Adrenal gland (tissue), 12 donors: ENCODE results near the gene SFXN3. TPM values are rescaled to one million over a fixed set of nuclear protein-coding genes. Genes with fewer than 3 reads are reported as not detected.

Experiments
- DNase-seq, 7 donors: peaks; one replicate each; pipeline ENCODE4 v3.0.0-alpha.2; 2019 to 2020
- H3K27ac ChIP-seq, 5 donors: fragments of 200-600 bp; sonication (generic) in 4 of 5; 1 replicate in 3 of 5; 2 replicates in 2 of 5; pipeline versions ENCODE4 v1.5.1 to v1.8.0; 2016 to 2020; ENCODE audit warnings: mild to moderate bottlenecking in 1 of 5
- H3K27me3 ChIP-seq: fragments of 200-600 bp; 2 replicates; pipeline ENCODE4 v1.8.0; 2021
- H3K36me3 ChIP-seq, 2 donors: fragments of 200-600 bp; replicated peaks in 1 of 2; 1 replicate in 1 of 2; 2 replicates in 1 of 2; pipeline versions ENCODE4 v1.5.1 to v1.8.0; 2018 to 2022
- H3K4me1 ChIP-seq, 2 donors: fragments of 200-600 bp; replicated peaks in 1 of 2; 1 replicate in 1 of 2; 2 replicates in 1 of 2; pipeline versions ENCODE4 v1.5.1 to v1.8.0; 2018 to 2021
- H3K4me3 ChIP-seq, 4 donors: fragments of 200-600 bp; sonication (generic) in 3 of 4; one replicate each; pipeline ENCODE4 v1.5.1; 2016 to 2018
- H3K9me3 ChIP-seq, 3 donors: fragments of 200-600 bp; sonication (generic) in 1 of 3; replicated peaks in 1 of 3; 1 replicate in 2 of 3; 2 replicates in 1 of 3; pipeline versions ENCODE4 v1.5.1 to v1.8.0; 2016 to 2021
- POLR2A ChIP-seq, 2 donors: fragments of 450-650 bp; IDR thresholded peaks; one replicate each; pipeline ENCODE4 v1.6.1; 2017; ENCODE audit warnings: antibody characterized with exemption in 2 of 2, mild to moderate bottlenecking in 2 of 2, moderate library complexity in 1 of 2
- whole genome bisulfite sequencing, 4 donors: extraction: QIAGEN DNeasy Blood & Tissue Kit in 2 of 4; methylation state at CpG; one replicate each; pipeline versions ENCODE4 v1.1.5 to v1.1.7; 2013 to 2017; 5-methylcytosine and 5-hydroxymethylcytosine counted together
- intact Hi-C, 2 donors: fragments of 100-400 bp; cut with DNase I; formaldehyde crosslinking; loops; one replicate each; pipeline versions ENCODE4 v1.14.1 to v1.15.0; 2022 to 2023
- polyA plus RNA-seq, 3 donors: library from polyadenylated mRNA; stranded (reverse); fragments of 200-250 nt in 2 of 3; fragments of 350-450 nt in 1 of 3; fragmentation: Illumina TruSeq in 1 of 3; extraction: RNeasy Lipid Tissue Mini Kit (QIAGEN cat#74804) in 1 of 3; gene quantifications; one replicate each; pipeline ENCODE4 v1.2.3, GENCODE V29; 2013 to 2014
- total RNA-seq, 9 donors: library from RNA; depleted of rRNA in 4 of 9; stranded (reverse); fragments of >200 nt in 4 of 9; fragments of 120-200 nt in 1 of 9; fragmentation: NEBNext Ultra II Directional in 1 of 9; extraction: Animal tissue kit (Norgen Biotek cat#: 25700) in 1 of 9; gene quantifications; one replicate each; pipeline versions ENCODE4 v1.1.0 to v1.2.4, GENCODE V29; 2013 to 2023
- TF ChIP-seq, protein P1 (sequence below), 6 experiments: fragments of 450-650 bp in 4 of 6; fragments of 200-600 bp in 2 of 6; sonication (generic) in 1 of 6; IDR thresholded peaks; 1 replicate in 5 of 6; 2 replicates in 1 of 6; pipeline versions ENCODE4 v1.5.1 to v1.8.0; 2016 to 2021; ENCODE audit warnings: antibody characterized with exemption in 6 of 6, mild to moderate bottlenecking in 2 of 6, moderate library complexity in 1 of 6
- donor health status: healthy with polysubstance abuse.
- donor health status: Bipolar disorder and iron deficiency.
- donor health status: DM: yes; HTN: yes; CAD: no.
- donor health status: DM: no; HTN: no; CAD: no.
- donor health status: DM: no; HTN: no; CAD: no.
- donor health status: DM: yes; HTN: yes; CAD: no.

The SFXN3 gene
- total and polyA plus RNA-seq, 12 donors = 20.4 to 54.0 (median 31.0) TPM

DNA sequence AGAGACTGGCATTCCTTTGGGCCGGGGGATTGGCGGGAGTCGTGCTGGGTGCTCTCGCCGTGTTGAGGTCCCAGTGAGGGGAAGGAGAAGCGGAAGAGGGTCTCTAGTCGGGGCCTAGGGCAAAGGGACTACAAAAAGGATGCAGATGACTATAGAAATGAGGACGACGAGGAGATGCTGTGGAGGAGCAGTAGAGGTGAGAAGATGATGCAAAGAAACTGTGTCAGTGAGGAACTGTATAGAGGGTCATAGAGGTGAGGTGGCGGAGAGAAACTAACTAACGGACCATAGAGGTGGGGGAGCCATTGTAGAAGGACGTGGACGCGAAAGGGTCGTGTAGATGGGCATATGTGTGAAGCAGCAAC lies 43.4 kb upstream of the SFXN3 start:
- H3K9me3 ChIP-seq = no peaks in the 10 kb centered on the region
- H3K4me1 ChIP-seq = peaks cover 16 to 30% of the 10 kb centered on the region in 2 donors
- H3K27ac ChIP-seq = peak overlapping the region in 2 of 5 donors; percentile 77 to 83
- H3K36me3 ChIP-seq = peaks cover 0 to 33% of the 10 kb centered on the region in 2 donors
- intact Hi-C loops = no loop called here
- TF ChIP-seq, protein P1, sequence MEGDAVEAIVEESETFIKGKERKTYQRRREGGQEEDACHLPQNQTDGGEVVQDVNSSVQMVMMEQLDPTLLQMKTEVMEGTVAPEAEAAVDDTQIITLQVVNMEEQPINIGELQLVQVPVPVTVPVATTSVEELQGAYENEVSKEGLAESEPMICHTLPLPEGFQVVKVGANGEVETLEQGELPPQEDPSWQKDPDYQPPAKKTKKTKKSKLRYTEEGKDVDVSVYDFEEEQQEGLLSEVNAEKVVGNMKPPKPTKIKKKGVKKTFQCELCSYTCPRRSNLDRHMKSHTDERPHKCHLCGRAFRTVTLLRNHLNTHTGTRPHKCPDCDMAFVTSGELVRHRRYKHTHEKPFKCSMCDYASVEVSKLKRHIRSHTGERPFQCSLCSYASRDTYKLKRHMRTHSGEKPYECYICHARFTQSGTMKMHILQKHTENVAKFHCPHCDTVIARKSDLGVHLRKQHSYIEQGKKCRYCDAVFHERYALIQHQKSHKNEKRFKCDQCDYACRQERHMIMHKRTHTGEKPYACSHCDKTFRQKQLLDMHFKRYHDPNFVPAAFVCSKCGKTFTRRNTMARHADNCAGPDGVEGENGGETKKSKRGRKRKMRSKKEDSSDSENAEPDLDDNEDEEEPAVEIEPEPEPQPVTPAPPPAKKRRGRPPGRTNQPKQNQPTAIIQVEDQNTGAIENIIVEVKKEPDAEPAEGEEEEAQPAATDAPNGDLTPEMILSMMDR (IDR thresholded peaks at IDR 0.05) = no peak
- TF ChIP-seq POLR2A (IDR thresholded peaks at IDR 0.05) = no peak
- H3K27me3 ChIP-seq = no peaks in the 10 kb centered on the region
- no peak for DNase-seq
- WGBS, 4 donors = 2 to 3% (median 2%) methylated on average over 15 of the region's 15 CpGs
- H3K4me3 ChIP-seq = peak overlapping the region; percentile 10 to 75 (median 61)

DNA sequence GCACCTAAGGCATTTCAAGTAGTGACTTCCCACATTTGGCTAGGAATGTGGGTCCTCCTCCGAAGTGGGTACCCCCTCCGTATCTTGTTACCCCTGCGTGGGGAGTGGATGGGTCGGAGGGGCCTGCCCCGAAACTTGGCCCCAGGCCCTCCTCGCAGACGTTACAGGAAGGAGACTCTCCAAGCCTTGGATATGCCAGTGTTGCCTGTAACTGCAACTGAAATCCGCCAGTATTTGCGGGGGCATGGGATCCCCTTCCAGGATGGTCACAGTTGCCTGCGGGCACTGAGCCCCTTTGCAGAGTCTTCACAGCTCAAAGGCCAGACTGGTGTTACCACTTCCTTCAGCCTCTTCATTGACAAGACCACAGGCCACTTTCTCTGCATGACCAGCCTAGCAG lies 42.9 kb upstream of the SFXN3 start:
- Histone ChIP-seq H3K27ac (no peak overlapping the region), H3K27me3 (no peaks in the 10 kb centered on the region), H3K4me1 (peaks cover 16 to 30% of the 10 kb centered on the region in 2 donors), H3K36me3 (peaks cover 0 to 31% of the 10 kb centered on the region in 2 donors), H3K4me3 (peak overlapping the region in 2 of 4 donors; percentile 74 to 75), H3K9me3 (no peaks in the 10 kb centered on the region)
- TF ChIP-seq, protein P1 (IDR thresholded peaks at IDR 0.05) = no peak
- no peak for TF ChIP-seq POLR2A (IDR thresholded peaks at IDR 0.05)
- no peak for DNase-seq
- intact Hi-C loops = no loop called here
- 65 to 95% (median 70%) methylated on average over 3 to 10 of the region's 10 CpGs for WGBS, 4 donors

GRCh38 chr10:100989088-100989487 lies 41.9 kb upstream of the SFXN3 start:
- H3K27ac ChIP-seq = no peak overlapping the region
- peaks cover 16 to 30% of the 10 kb centered on the region in 2 donors for H3K4me1 ChIP-seq
- 73 to 79% (median 76%) methylated on average over 17 to 21 of the region's 21 CpGs for WGBS, 4 donors
- no peak for DNase-seq
- intact Hi-C loops = no loop called here
- H3K9me3 ChIP-seq = no peaks in the 10 kb centered on the region
- TF ChIP-seq, protein P1 (IDR thresholded peaks at IDR 0.05) = no peak
- TF ChIP-seq POLR2A (IDR thresholded peaks at IDR 0.05) = no peak
- peaks cover 0 to 30% of the 10 kb centered on the region in 2 donors for H3K36me3 ChIP-seq
- H3K27me3 ChIP-seq = no peaks in the 10 kb centered on the region
- H3K4me3 ChIP-seq = no peak overlapping the region

DNA sequence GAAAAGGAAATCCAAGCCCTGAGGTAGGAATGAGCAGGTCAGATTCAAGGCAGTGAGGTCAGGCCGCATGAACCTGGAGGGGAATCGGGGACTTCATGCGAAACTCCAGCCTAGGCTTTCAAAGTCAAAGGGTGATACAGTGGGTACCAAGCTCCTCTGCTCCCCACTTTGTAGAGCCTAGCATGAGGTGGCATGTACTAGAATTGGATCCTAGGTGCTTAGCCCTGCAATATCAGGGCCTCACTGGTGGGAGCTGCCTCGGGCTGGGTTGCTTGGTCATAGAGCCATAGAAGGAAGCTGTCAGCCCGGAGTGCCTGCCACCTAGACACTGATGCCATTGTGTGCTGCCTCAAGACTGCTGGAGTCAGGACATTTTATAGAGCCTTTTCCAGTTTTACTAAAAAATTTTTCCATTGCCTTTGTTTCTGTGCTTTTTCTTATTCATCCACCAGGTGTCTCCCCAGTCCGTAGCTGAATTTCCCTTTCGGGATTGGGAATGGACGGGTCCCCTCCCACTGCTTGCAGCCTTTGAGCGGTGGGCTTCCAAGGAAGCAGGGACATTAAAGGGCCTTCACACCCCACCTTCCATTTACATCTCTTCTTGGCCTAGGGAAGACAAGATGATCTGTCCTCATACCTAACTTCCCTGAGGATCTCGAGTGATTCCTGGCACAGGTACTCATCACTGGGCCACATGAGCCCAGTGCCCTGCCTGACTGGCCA lies 36.9 kb upstream of the SFXN3 start:
- intact Hi-C loops = loop anchor here in 1 of 2 donors (2.0 kb wide), 1 partner anchor 21 kb away; no protein-coding TSS in a partner anchor
- peak overlapping the region in 2 of 5 donors; percentile 5 to 20 for H3K27ac ChIP-seq
- TF ChIP-seq POLR2A (IDR thresholded peaks at IDR 0.05) = no peak
- TF ChIP-seq, protein P1 (IDR thresholded peaks at IDR 0.05) = peak; percentile 57 to 84 (median 77)

More for the DNA sequence above, 36.9 kb upstream of the SFXN3 start:
- peak in 1 of 7 donors; percentile 57 for DNase-seq
- no peaks in the 10 kb centered on the region for H3K9me3 ChIP-seq
- WGBS, 4 donors = 47 to 59% (median 51%) methylated on average over 10 of the region's 10 CpGs
- H3K36me3 ChIP-seq = peaks cover 0 to 30% of the 10 kb centered on the region in 2 donors
- no peak overlapping the region for H3K4me3 ChIP-seq
- peaks cover 8 to 17% of the 10 kb centered on the region in 2 donors for H3K4me1 ChIP-seq
- H3K27me3 ChIP-seq = no peaks in the 10 kb centered on the region
